K562 (cell line): ENCODE results near the gene SCML2.

Experiments used
- HDAC2 ChIP-seq: fragments of 450-650 bp; IDR thresholded peaks from 2 replicates; pipeline ENCODE4 v1.6.1; 2016; ENCODE audit warnings: mild to moderate bottlenecking
- PML ChIP-seq: IDR thresholded peaks from 2 replicates; pipeline ENCODE4 v1.6.1; 2012; ENCODE audit warnings: low read length, inconsistent platforms
- POLR2AphosphoS5 ChIP-seq: IDR thresholded peaks from 2 replicates; pipeline ENCODE4 v1.6.1; 2011; ENCODE audit warnings: mild to moderate bottlenecking, low read depth, low read length, moderate library complexity; ENCODE audit not compliant: control insufficient read depth, insufficient read depth
- SP1 ChIP-seq: sonication (generic); formaldehyde crosslinking; IDR thresholded peaks from 2 replicates; pipeline ENCODE4 v1.8.1; 2022; ENCODE audit warnings: mild to moderate bottlenecking, missing genetic modification reagents
- TCF7 ChIP-seq: sonication (generic); IDR thresholded peaks from 2 replicates; pipeline ENCODE4 v1.6.1; 2016; ENCODE audit warnings: antibody characterized with exemption, borderline replicate concordance
- UBTF ChIP-seq, 2 experiments: IDR thresholded peaks; 2 replicates each; pipeline ENCODE4 v1.6.1; 2012; ENCODE audit warnings: improper control_type of control experiment in 2 of 2, low read depth in 2 of 2, low read length in 2 of 2, borderline replicate concordance in 1 of 2
- TF ChIP-seq, protein P1 (sequence below), 2 experiments: fragments of 200-800 bp in 1 of 2; sonication (Bioruptor generic) in 1 of 2; sonication (generic) in 1 of 2; formaldehyde crosslinking in 1 of 2; IDR thresholded peaks in 1 of 2; conservative IDR thresholded peaks in 1 of 2; 2 replicates each; pipeline versions ENCODE4 v1.5.0 to v1.6.1; 2016 to 2020; ENCODE audit warnings: missing compliant biosample characterization in 1 of 2, missing genetic modification characterization in 1 of 2, missing genetic modification reagents in 1 of 2
- TF ChIP-seq, protein P2 (sequence below), 3 experiments: IDR thresholded peaks in 2 of 3; conservative IDR thresholded peaks in 1 of 3; 2 replicates each; pipeline ENCODE4 v1.5.1; 2011 to 2012; ENCODE audit warnings: low read length in 3 of 3, mild to moderate bottlenecking in 3 of 3, control low read depth in 2 of 3, improper control_type of control experiment in 1 of 3, inconsistent platforms in 1 of 3, low read depth in 1 of 3, mixed read lengths in 1 of 3, moderate library complexity in 1 of 3; ENCODE audit not compliant: insufficient read depth in 2 of 3
- TF ChIP-seq, protein P3 (sequence below): sonication (generic); formaldehyde crosslinking; IDR thresholded peaks from 2 replicates; pipeline ENCODE4 v1.9.0; 2022; ENCODE audit warnings: mild to moderate bottlenecking, missing genetic modification reagents
- TF ChIP-seq, protein P4 (sequence below): IDR thresholded peaks from 2 replicates; pipeline ENCODE4 v1.6.1; 2012; ENCODE audit warnings: low read depth, low read length, improper control_type of control experiment, borderline replicate concordance

DNA sequence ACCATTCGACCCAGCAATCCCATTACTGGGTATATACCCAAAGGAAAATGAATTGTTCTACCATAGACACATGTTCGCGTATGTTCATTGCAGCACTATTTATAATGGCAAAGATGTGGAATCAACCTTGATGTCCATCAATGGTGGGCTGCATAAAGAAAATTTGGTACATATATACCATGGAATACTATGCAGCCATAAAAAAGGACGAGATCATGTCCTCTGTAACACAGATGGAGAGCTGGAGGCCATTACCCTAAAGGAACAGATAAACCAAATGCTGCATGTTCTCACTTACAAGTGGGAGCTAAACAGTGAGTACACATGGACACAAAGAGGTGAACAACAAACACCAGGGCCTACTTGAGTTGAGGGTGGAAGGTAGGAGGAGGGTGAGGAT, 45.1 kb downstream of the SCML2 start:
- no peak for TF ChIP-seq SP1 (CRISPR knock-in tag)
- TF ChIP-seq PML: no peak
- no peak for TF ChIP-seq HDAC2
- TF ChIP-seq POLR2AphosphoS5: no peak
- TF ChIP-seq, protein P1, sequence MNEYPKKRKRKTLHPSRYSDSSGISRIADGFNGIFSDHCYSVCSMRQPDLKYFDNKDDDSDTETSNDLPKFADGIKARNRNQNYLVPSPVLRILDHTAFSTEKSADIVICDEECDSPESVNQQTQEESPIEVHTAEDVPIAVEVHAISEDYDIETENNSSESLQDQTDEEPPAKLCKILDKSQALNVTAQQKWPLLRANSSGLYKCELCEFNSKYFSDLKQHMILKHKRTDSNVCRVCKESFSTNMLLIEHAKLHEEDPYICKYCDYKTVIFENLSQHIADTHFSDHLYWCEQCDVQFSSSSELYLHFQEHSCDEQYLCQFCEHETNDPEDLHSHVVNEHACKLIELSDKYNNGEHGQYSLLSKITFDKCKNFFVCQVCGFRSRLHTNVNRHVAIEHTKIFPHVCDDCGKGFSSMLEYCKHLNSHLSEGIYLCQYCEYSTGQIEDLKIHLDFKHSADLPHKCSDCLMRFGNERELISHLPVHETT (CRISPR knock-in tag; conservative IDR thresholded peaks at IDR 0.05 in 1 of 2, IDR thresholded peaks at IDR 0.05 in 1 of 2): no peak
- TF ChIP-seq, protein P2, sequence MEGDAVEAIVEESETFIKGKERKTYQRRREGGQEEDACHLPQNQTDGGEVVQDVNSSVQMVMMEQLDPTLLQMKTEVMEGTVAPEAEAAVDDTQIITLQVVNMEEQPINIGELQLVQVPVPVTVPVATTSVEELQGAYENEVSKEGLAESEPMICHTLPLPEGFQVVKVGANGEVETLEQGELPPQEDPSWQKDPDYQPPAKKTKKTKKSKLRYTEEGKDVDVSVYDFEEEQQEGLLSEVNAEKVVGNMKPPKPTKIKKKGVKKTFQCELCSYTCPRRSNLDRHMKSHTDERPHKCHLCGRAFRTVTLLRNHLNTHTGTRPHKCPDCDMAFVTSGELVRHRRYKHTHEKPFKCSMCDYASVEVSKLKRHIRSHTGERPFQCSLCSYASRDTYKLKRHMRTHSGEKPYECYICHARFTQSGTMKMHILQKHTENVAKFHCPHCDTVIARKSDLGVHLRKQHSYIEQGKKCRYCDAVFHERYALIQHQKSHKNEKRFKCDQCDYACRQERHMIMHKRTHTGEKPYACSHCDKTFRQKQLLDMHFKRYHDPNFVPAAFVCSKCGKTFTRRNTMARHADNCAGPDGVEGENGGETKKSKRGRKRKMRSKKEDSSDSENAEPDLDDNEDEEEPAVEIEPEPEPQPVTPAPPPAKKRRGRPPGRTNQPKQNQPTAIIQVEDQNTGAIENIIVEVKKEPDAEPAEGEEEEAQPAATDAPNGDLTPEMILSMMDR (IDR thresholded peaks at IDR 0.05 in 2 of 3, conservative IDR thresholded peaks at IDR 0.05 in 1 of 3; ENCODE audit: insufficient read depth in 2 of 3, low read depth in 1 of 3, low read length in 3 of 3): no peak
- TF ChIP-seq, protein P3, sequence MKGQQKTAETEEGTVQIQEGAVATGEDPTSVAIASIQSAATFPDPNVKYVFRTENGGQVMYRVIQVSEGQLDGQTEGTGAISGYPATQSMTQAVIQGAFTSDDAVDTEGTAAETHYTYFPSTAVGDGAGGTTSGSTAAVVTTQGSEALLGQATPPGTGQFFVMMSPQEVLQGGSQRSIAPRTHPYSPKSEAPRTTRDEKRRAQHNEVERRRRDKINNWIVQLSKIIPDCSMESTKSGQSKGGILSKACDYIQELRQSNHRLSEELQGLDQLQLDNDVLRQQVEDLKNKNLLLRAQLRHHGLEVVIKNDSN (CRISPR knock-in tag): no peak
- TF ChIP-seq UBTF (IDR thresholded peaks at IDR 0.05; ENCODE audit: borderline replicate concordance in 1 of 2, low read depth in 2 of 2, low read length in 2 of 2): no peak
- TF ChIP-seq, protein P4, sequence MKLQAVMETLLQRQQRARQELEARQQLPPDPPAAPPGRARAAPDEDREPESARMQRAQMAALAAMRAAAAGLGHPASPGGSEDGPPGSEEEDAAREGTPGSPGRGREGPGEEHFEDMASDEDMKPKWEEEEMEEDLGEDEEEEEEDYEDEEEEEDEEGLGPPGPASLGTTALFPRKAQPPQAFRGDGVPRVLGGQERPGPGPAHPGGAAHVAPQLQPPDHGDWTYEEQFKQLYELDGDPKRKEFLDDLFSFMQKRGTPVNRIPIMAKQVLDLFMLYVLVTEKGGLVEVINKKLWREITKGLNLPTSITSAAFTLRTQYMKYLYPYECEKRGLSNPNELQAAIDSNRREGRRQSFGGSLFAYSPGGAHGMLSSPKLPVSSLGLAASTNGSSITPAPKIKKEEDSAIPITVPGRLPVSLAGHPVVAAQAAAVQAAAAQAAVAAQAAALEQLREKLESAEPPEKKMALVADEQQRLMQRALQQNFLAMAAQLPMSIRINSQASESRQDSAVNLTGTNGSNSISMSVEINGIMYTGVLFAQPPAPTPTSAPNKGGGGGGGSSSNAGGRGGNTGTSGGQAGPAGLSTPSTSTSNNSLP: no peak
- TF ChIP-seq TCF7: no peak
